ENCODE measurements around the gene MXI1.

DNA sequence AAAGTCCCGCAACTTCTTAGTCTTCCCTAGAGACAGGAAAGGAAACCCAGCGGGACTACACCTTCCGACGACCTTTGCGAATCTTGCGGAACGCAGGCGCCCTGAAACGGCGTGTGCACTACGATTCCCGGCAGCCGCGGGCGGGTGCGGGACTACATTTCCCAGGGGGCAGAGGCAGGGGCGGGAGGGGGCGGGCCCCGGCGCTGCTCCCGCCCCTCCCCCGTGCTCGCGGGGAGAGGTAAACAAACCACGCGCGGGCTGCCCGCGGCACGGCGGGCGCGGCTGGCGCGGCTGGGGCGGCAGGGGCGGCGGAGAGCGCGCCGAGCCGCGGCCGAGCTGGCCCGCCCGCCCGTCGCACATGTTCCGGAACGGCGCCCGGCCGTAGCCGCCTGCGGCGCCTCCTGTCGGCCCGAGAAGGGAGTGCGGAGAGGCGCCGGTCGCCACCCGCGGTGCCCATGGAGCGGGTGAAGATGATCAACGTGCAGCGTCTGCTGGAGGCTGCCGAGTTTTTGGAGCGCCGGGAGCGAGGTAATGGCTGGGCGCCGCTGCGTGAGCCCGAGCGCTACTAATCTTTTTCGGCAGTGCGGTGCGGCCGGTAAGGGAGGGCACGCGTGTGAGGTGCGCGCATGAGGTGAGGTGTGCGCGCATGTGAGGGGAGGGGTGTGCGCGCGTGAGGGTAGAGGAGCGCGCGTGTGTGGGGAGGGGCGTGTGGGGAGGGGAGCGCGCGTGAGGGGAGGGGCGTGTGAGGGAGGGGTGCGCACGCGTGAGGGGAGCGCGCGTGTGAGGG, 18.5 kb downstream of the MXI1 start:
- no peak for TF ChIP-seq EZH2 (IDR thresholded peaks at IDR 0.05)
- TF ChIP-seq POLR2AphosphoS5 (IDR thresholded peaks at IDR 0.05; ENCODE audit: borderline replicate concordance, low read depth, low read length): no peak
- no peak for TF ChIP-seq FOXP2 (optimal IDR thresholded peaks at IDR 0.05; ENCODE audit: control extremely low read depth, extremely low read length, insufficient read depth)

All from SK-N-MC (cell line).